Panc1 (cell line): ENCODE measurements around the gene AADACL3.

Source experiments
- POLR2AphosphoS5 ChIP-seq: IDR thresholded peaks from 2 replicates; pipeline ENCODE4 v1.6.1; 2012; ENCODE audit warnings: mild to moderate bottlenecking, low read depth, low read length, moderate library complexity
- TF ChIP-seq, protein P1 (sequence below): fragments of 450-650 bp; IDR thresholded peaks from 2 replicates; pipeline ENCODE4 v1.5.1; 2017; ENCODE audit warnings: mild to moderate bottlenecking

DNA sequence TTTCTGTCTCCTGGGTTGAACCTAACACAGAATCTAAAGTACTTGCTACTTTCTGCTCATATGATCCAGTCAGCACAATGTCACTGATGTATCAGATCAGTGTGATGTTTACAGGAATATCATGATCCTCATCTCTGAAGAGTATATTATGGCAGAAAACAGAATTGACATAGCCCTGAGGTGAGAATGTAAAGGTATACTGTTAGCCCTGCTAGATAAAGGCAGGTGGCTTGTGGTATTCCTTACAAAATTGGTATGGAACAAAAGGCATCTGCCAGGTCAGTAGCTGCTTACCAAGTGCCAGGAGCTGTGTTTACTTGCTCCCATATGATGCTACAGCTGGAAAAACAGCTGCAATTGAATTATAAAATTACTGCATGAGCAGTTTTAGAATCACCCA lies 41.6 kb upstream of the AADACL3 start:
- TF ChIP-seq, protein P1, sequence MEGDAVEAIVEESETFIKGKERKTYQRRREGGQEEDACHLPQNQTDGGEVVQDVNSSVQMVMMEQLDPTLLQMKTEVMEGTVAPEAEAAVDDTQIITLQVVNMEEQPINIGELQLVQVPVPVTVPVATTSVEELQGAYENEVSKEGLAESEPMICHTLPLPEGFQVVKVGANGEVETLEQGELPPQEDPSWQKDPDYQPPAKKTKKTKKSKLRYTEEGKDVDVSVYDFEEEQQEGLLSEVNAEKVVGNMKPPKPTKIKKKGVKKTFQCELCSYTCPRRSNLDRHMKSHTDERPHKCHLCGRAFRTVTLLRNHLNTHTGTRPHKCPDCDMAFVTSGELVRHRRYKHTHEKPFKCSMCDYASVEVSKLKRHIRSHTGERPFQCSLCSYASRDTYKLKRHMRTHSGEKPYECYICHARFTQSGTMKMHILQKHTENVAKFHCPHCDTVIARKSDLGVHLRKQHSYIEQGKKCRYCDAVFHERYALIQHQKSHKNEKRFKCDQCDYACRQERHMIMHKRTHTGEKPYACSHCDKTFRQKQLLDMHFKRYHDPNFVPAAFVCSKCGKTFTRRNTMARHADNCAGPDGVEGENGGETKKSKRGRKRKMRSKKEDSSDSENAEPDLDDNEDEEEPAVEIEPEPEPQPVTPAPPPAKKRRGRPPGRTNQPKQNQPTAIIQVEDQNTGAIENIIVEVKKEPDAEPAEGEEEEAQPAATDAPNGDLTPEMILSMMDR = no peak
- TF ChIP-seq POLR2AphosphoS5 = no peak
